CD8-positive, alpha-beta memory T cell (primary cell): ENCODE measurements around the gene PRUNE2. TPM values are rescaled to one million over a fixed set of nuclear protein-coding genes. Genes with fewer than 3 reads are reported as not detected.
"Not testable (repeated sequence)": the region's sequence is repeated elsewhere in the genome, so short reads cannot be mapped to it uniquely, and the experiment has no call there.

Source experiments
- CTCF ChIA-PET: fragments of 350-600 bp; sonication (Branson Sonifier 250); formaldehyde crosslinking; loops from one replicate; lab custom pipeline; 2021; ENCODE audit warnings: antibody characterized with exemption; lab: Charles Lee
- POLR2A ChIA-PET: fragments of 350-600 bp; sonication (Branson Sonifier 250); formaldehyde crosslinking; loops from one replicate; lab custom pipeline; 2021; ENCODE audit warnings: antibody characterized with exemption; lab: Charles Lee
- DNase-seq, 5 donors: peaks; one replicate each; pipeline versions ENCODE4 v3.0.0 to v3.0.0-alpha.2; 2020 to 2022; ENCODE audit warnings: mixed read lengths in 1 of 5
- H3K27ac ChIP-seq: one replicate; pipeline ENCODE4 v1.7.0; 2013; ENCODE audit warnings: low read depth, mild to moderate bottlenecking, low read length, moderate library complexity
- H3K27me3 ChIP-seq: 2 replicates; pipeline ENCODE4 v1.7.0; 2013; ENCODE audit warnings: low read length, mild to moderate bottlenecking; ENCODE audit not compliant: insufficient read depth, poor library complexity, severe bottlenecking
- H3K36me3 ChIP-seq: 2 replicates; pipeline ENCODE4 v1.7.0; 2013; ENCODE audit warnings: mild to moderate bottlenecking, low read length, moderate library complexity; ENCODE audit not compliant: insufficient read depth
- H3K4me1 ChIP-seq: 2 replicates; pipeline ENCODE4 v1.7.0; 2013; ENCODE audit warnings: mild to moderate bottlenecking, low read length, moderate library complexity; ENCODE audit not compliant: insufficient read depth
- H3K4me3 ChIP-seq: 2 replicates; pipeline ENCODE4 v1.7.0; 2013; ENCODE audit warnings: mild to moderate bottlenecking, low read length
- H3K9me3 ChIP-seq: 2 replicates; pipeline ENCODE4 v1.7.0; 2013; ENCODE audit warnings: mild to moderate bottlenecking, low read length
- H3K27ac Mint-ChIP-seq, 8 donors: one replicate each; pipeline ENCODE4 v1.8.0; 2020 to 2021; ENCODE audit warnings: mixed read lengths in 8 of 8, mild to moderate bottlenecking in 6 of 8, inconsistent platforms in 3 of 8, moderate library complexity in 3 of 8
- H3K27me3 Mint-ChIP-seq, 2 donors: one replicate each; pipeline ENCODE4 v1.8.0; 2020 to 2021; ENCODE audit warnings: mixed read lengths in 2 of 2, mild to moderate bottlenecking in 1 of 2, moderate library complexity in 1 of 2
- H3K36me3 Mint-ChIP-seq, 3 donors: one replicate each; pipeline ENCODE4 v1.8.0; 2020 to 2021; ENCODE audit warnings: mixed read lengths in 3 of 3, inconsistent platforms in 1 of 3, mild to moderate bottlenecking in 1 of 3
- H3K4me1 Mint-ChIP-seq, 3 donors: one replicate each; pipeline ENCODE4 v1.8.0; 2020 to 2021; ENCODE audit warnings: mixed read lengths in 3 of 3, inconsistent platforms in 1 of 3, mild to moderate bottlenecking in 1 of 3
- H3K4me3 Mint-ChIP-seq, 7 donors: one replicate each; pipeline ENCODE4 v1.8.0; 2020 to 2021; ENCODE audit warnings: mixed read lengths in 7 of 7, mild to moderate bottlenecking in 6 of 7, moderate library complexity in 4 of 7, inconsistent platforms in 2 of 7
- H3K9me3 Mint-ChIP-seq, 5 donors: one replicate each; pipeline ENCODE4 v1.8.0; 2020 to 2022; ENCODE audit warnings: mixed read lengths in 5 of 5, mild to moderate bottlenecking in 3 of 5, moderate library complexity in 2 of 5, inconsistent platforms in 1 of 5
- polyA plus RNA-seq: library from polyadenylated mRNA; unstranded; fragments of 300-500 nt; fragmentation: Illumina TruSeq; gene quantifications from one replicate; pipeline ENCODE4 v1.2.3, GENCODE V29; 2021
- total RNA-seq, 2 experiments: library from RNA; stranded (reverse); gene quantifications; one replicate each; pipeline ENCODE4 v1.2.3, GENCODE V29; 2021

Gene PRUNE2
- total and polyA plus RNA-seq, 3 experiments from 2014 or later: 0.21 to 0.53 (median 0.48) TPM

DNA sequence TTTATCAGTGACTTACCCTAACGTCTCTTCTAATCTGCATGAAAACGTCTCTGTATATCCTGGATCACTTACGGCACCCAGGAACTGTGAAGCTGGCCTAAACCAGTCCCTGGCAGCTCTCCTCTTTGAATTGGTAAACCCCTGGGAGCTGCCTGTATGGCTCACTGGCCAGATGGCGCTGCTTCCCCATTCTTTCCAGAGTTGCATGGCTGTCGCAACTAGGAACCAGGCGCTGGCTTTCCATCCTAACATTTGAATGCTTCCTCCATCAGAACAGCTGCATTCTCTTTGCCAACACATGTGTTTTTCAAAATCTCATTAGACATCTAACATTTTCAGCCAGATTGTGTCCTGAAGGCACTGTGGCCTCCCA lies 149.7 kb downstream of the PRUNE2 start:
- no peak for DNase-seq
- H3K36me3 Mint-ChIP-seq: no peaks in the 10 kb centered on the region
- H3K36me3 ChIP-seq: no peaks in the 10 kb centered on the region
- H3K27ac Mint-ChIP-seq: no peak overlapping the region
- H3K9me3 ChIP-seq: no peaks in the 10 kb centered on the region
- H3K27me3 Mint-ChIP-seq: peaks cover 0 to 15% of the 10 kb centered on the region in 2 donors
- no peaks in the 10 kb centered on the region for H3K9me3 Mint-ChIP-seq
- no peaks in the 10 kb centered on the region for H3K4me1 ChIP-seq
- POLR2A ChIA-PET: no interaction called here
- H3K27ac ChIP-seq: no peak overlapping the region
- H3K4me1 Mint-ChIP-seq: peaks cover 0 to 9% (median 0%) of the 10 kb centered on the region in 3 donors
- no peak overlapping the region for H3K4me3 Mint-ChIP-seq
- H3K27me3 ChIP-seq: no peaks in the 10 kb centered on the region
- H3K4me3 ChIP-seq: no peak overlapping the region
- CTCF ChIA-PET: no interaction called here

DNA sequence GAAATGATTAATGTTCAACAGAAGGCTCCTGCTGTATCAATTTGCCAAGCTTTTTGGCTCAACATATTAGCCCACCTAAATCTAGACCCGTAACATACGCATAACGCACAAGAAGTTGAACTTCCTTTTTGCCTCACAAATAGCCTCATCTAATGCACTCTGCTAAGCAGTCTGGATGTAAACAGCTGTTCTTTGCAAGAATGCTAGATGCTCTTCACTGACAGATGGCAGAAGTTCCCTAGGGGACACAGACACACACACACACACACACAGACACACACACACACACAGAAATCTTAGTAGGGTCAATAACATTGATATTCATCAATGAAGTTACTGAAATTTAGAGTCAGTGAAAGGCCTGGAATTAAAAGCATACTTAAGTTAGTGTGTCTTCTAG lies 154.9 kb downstream of the PRUNE2 start:
- CTCF ChIA-PET: no interaction called here
- no peaks in the 10 kb centered on the region for H3K36me3 ChIP-seq
- H3K27ac Mint-ChIP-seq: no peak overlapping the region

DNA sequence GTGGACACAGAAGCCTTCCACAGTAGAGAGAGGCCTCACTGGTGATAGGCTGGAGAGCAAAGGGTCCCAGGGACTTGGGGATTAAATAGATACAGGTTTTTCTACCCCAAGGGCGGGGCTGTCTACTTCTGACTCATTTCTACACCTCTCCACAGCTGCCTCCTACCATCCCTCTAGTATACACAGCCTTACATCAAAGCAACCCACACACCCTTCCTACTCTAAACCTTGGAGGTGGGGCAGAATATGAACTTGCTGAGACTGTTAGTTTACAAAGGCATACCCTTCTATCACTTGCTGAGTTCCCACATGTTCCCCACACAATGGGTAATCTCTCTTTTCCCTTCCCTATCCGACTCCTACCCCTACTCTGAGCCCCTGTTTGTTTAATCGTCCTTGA lies 161.6 kb downstream of the PRUNE2 start:
- Histone ChIP-seq H3K9me3 (no peaks in the 10 kb centered on the region), H3K4me1 (no peaks in the 10 kb centered on the region), H3K27me3 (no peaks in the 10 kb centered on the region), H3K27ac (no peak overlapping the region), H3K4me3 (no peak overlapping the region), H3K36me3 (no peaks in the 10 kb centered on the region)
- ChIA-PET POLR2A (no interaction called here), CTCF (no interaction called here)
- peaks cover 2 to 11% (median 3%) of the 10 kb centered on the region in 5 donors for H3K9me3 Mint-ChIP-seq
- H3K36me3 Mint-ChIP-seq: no peaks in the 10 kb centered on the region
- H3K27me3 Mint-ChIP-seq: peaks cover 13 to 16% of the 10 kb centered on the region in 2 donors
- H3K4me1 Mint-ChIP-seq: no peaks in the 10 kb centered on the region
- no peak for DNase-seq
- no peak overlapping the region for H3K27ac Mint-ChIP-seq
- no peak overlapping the region for H3K4me3 Mint-ChIP-seq

More for the DNA sequence above, 154.9 kb downstream of the PRUNE2 start:
- Histone ChIP-seq H3K4me3 (no peak overlapping the region), H3K27ac (no peak overlapping the region), H3K27me3 (no peaks in the 10 kb centered on the region), H3K4me1 (no peaks in the 10 kb centered on the region), H3K9me3 (no peaks in the 10 kb centered on the region)
- no peak for DNase-seq
- Mint-ChIP-seq H3K27me3 (peaks cover 0 to 4% of the 10 kb centered on the region in 2 donors), H3K36me3 (no peaks in the 10 kb centered on the region), H3K9me3 (peaks cover 0 to 3% (median 0%) of the 10 kb centered on the region in 5 donors), H3K4me3 (no peak overlapping the region), H3K4me1 (peaks cover 0 to 9% (median 0%) of the 10 kb centered on the region in 3 donors)
- POLR2A ChIA-PET: no interaction called here

DNA sequence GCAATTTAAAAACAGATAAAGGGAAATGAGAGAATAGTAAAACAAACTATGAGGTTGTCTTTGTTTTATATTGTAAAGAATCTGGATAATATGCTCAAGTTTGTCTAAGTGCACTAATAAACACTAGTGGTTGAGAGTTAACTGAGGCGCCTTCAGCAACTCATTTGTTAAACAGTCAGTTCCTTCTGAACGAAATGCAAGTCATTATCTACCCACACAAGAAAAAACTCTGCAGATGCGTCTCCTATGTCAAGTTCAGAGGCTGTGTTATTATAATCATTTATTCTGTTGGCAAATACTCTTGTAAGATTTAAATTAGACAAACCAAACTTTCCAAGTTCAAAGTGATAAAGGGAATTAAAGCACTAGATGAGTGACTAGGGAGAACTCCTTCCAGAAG lies 162.0 kb downstream of the PRUNE2 start:
- Mint-ChIP-seq H3K27me3 (peaks cover 13 to 19% of the 10 kb centered on the region in 2 donors), H3K4me1 (no peaks in the 10 kb centered on the region), H3K4me3 (no peak overlapping the region), H3K9me3 (peaks cover 2 to 11% (median 3%) of the 10 kb centered on the region in 5 donors), H3K27ac (no peak overlapping the region), H3K36me3 (no peaks in the 10 kb centered on the region)
- Histone ChIP-seq H3K4me1 (no peaks in the 10 kb centered on the region), H3K27ac (no peak overlapping the region), H3K27me3 (no peaks in the 10 kb centered on the region), H3K4me3 (no peak overlapping the region), H3K36me3 (no peaks in the 10 kb centered on the region), H3K9me3 (no peaks in the 10 kb centered on the region)
- POLR2A ChIA-PET: no interaction called here
- CTCF ChIA-PET: no interaction called here
- DNase-seq: no peak

DNA sequence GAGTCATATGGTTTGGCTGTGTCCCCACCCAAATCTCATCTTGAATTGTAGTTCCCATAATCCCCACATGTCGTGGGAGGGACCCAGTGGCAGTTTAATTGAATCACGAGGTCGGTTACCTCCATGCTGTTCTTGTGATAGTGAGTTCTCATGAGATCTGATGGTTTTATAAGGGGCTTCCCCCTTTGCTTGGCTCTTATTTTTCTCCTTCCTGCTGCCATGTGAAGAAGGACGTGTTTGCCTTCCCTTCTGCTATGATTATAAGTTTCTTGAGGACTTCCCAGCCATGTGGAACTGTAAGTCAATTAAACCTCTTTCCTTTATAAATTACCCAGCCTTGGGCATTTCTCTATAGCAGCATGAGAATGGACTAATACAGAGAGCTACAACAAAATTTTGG lies 163.0 kb downstream of the PRUNE2 start:
- peaks cover 13 to 25% of the 10 kb centered on the region in 2 donors for H3K27me3 Mint-ChIP-seq
- peaks cover 2 to 11% (median 3%) of the 10 kb centered on the region in 5 donors for H3K9me3 Mint-ChIP-seq
- H3K36me3 Mint-ChIP-seq, H3K27ac Mint-ChIP-seq, H3K9me3 ChIP-seq, CTCF ChIA-PET, H3K27me3 ChIP-seq, H3K27ac ChIP-seq, H3K4me3 Mint-ChIP-seq, H3K36me3 ChIP-seq, DNase-seq, POLR2A ChIA-PET, H3K4me1 Mint-ChIP-seq, H3K4me3 ChIP-seq, H3K4me1 ChIP-seq: not testable (repeated sequence)

DNA sequence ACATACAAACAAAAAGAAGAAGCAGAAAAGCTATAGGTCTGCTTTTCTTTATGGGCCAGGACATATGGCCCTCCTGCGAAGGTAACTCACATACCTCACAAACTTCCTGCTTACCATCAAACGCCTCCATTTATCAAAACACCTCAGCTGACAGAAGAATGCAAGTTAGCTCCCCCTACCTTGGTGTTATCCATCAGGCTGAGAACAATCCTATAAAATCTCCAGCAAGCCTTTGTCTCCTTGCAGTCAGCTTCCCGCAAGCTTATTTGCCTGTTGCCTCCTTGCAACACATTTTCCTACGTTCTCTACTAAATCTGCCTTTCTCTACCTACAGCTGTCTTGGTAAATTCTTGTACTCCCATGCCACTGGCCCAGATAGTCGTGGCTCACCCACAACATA lies 164.4 kb downstream of the PRUNE2 start:
- no peaks in the 10 kb centered on the region for H3K9me3 ChIP-seq
- Mint-ChIP-seq H3K27ac (no peak overlapping the region), H3K4me1 (no peaks in the 10 kb centered on the region), H3K27me3 (peaks cover 13 to 21% of the 10 kb centered on the region in 2 donors), H3K36me3 (no peaks in the 10 kb centered on the region), H3K4me3 (no peak overlapping the region), H3K9me3 (peaks cover 0 to 11% (median 3%) of the 10 kb centered on the region in 5 donors)
- no peak for DNase-seq
- no peak overlapping the region for H3K4me3 ChIP-seq
- no peaks in the 10 kb centered on the region for H3K27me3 ChIP-seq
- CTCF ChIA-PET: no interaction called here
- POLR2A ChIA-PET: no interaction called here
- H3K27ac ChIP-seq: no peak overlapping the region
- no peaks in the 10 kb centered on the region for H3K4me1 ChIP-seq
- H3K36me3 ChIP-seq: no peaks in the 10 kb centered on the region

DNA sequence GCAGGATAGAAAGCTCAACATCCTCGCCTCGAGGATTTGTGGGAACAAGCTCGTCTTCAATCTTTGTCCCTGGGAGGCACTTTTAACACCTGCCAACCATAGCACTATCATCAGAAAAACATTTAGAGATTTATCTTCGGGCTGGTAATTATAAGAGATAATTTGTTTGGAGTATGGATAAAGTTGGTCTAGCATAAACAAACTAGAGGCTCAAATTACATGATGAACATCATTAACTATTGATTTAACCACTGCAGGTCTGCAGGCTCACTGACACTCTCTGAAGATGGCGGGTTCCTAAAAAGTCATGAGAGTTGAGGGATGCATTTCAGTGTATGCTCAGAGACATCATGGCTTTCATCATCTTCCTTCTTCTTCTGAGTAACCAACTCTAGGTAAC lies 167.5 kb downstream of the PRUNE2 start:
- no peaks in the 10 kb centered on the region for H3K9me3 ChIP-seq
- CTCF ChIA-PET: no interaction called here
- POLR2A ChIA-PET: no interaction called here
- H3K36me3 Mint-ChIP-seq: no peaks in the 10 kb centered on the region
- H3K4me1 ChIP-seq: no peaks in the 10 kb centered on the region
- H3K4me3 ChIP-seq: no peak overlapping the region
- H3K27ac ChIP-seq: no peak overlapping the region
- no peak overlapping the region for H3K27ac Mint-ChIP-seq
- peaks cover 0 to 11% (median 3%) of the 10 kb centered on the region in 5 donors for H3K9me3 Mint-ChIP-seq
- H3K27me3 Mint-ChIP-seq: peaks cover 15 to 21% of the 10 kb centered on the region in 2 donors
- no peak for DNase-seq
- H3K27me3 ChIP-seq: no peaks in the 10 kb centered on the region
- no peak overlapping the region for H3K4me3 Mint-ChIP-seq
- H3K4me1 Mint-ChIP-seq: no peaks in the 10 kb centered on the region
- H3K36me3 ChIP-seq: no peaks in the 10 kb centered on the region

DNA sequence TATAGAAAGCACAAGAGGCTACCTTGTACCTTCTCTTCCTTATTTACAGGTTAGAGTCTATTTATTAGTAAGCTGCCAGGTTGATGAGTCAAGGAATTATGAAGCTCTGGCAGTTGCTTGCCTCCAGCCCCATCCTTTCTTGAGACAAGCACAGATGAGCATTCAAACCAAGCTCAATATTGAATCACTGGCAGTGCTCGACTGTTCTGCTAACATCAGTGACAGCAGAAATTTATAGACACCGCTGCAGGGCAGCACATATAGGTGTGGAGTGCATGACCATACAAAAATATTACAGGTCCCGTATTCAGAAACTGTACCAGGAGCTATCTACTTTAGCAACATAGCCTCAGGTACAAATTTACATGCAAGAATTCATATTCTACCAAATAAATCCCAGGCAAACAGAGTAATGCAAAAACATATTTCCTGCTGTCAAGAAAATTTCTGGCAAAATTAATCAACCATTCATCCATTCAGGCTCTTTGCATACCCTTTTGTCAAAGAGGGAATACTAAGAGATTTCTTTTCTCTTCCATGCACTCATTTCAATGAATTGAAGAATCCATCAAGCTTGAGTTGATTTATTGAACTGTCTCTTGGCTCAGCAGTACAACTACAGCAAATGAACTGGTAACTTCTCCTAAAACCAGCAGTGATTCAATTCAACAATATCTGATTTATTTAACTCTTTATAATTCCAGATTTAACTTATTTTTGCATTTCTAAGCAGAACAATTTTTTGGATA lies 168.6 kb downstream of the PRUNE2 start:
- Histone ChIP-seq H3K4me1 (no peaks in the 10 kb centered on the region), H3K27me3 (no peaks in the 10 kb centered on the region), H3K27ac (no peak overlapping the region), H3K9me3 (no peaks in the 10 kb centered on the region), H3K36me3 (no peaks in the 10 kb centered on the region), H3K4me3 (no peak overlapping the region)
- Mint-ChIP-seq H3K4me3 (no peak overlapping the region), H3K27ac (no peak overlapping the region), H3K4me1 (no peaks in the 10 kb centered on the region), H3K27me3 (peaks cover 18 to 21% of the 10 kb centered on the region in 2 donors), H3K36me3 (no peaks in the 10 kb centered on the region), H3K9me3 (peaks cover 0 to 2% (median 0%) of the 10 kb centered on the region in 5 donors)
- ChIA-PET POLR2A (no interaction called here), CTCF (no interaction called here)
- DNase-seq: no peak
